ENCODE measurements around the gene RAB18.
A peak's percentile ranks its signal among the peaks of the same experiment; 100 is the strongest.
"Not testable (repeated sequence)": the region's sequence is repeated elsewhere in the genome, so short reads cannot be mapped to it uniquely, and the experiment has no call there.

RAB18 gene

GRCh38 chr10:27504808-27505460, 830 bp downstream of the RAB18 start:
- Histone ChIP-seq H3K27ac (ENCODE audit: low read length) (peak overlapping the region; percentile 35), H3K9ac (ENCODE audit: low read length) (peak overlapping the region; percentile 72), H3K4me3 (ENCODE audit: low read length) (peak overlapping the region; percentile 91), H3K36me3 (replicated peaks; ENCODE audit: low read depth, low read length) (no peaks in the 10 kb centered on the region), H3K4me2 (ENCODE audit: low read length) (peak overlapping the region; percentile 85), H3K4me1 (ENCODE audit: low read length) (peaks cover 8% of the 10 kb centered on the region), H4K20me1 (ENCODE audit: insufficient read depth, low read length) (peaks cover 16% of the 10 kb centered on the region), H3K9me3 (ENCODE audit: insufficient read depth, low read length) (no peaks in the 10 kb centered on the region), H2AFZ (ENCODE audit: low read depth, low read length) (no peak overlapping the region), H3K27me3 (ENCODE audit: low read depth, low read length) (no peaks in the 10 kb centered on the region), H3K79me2 (ENCODE audit: low read length) (peaks cover 57% of the 10 kb centered on the region)
- no peak for TF ChIP-seq EZH2phosphoT487 (IDR thresholded peaks at IDR 0.05; ENCODE audit: low read depth)
- no peak for TF ChIP-seq CTCF (IDR thresholded peaks at IDR 0.05; ENCODE audit: low read depth, low read length)

- H2AFZ ChIP-seq (ENCODE audit: low read depth, low read length); H3K4me1 ChIP-seq (ENCODE audit: low read length); H3K4me3 ChIP-seq (ENCODE audit: low read length); H3K27me3 ChIP-seq (ENCODE audit: low read depth, low read length); H3K9me3 ChIP-seq (ENCODE audit: insufficient read depth, low read length); H3K27ac ChIP-seq (ENCODE audit: low read length); H3K9ac ChIP-seq (ENCODE audit: low read length); H3K36me3 ChIP-seq (replicated peaks; ENCODE audit: low read depth, low read length): not testable (repeated sequence)
- H3K79me2 ChIP-seq (ENCODE audit: low read length), result peaks cover 61% of the 10 kb centered on the region
- H4K20me1 ChIP-seq (ENCODE audit: insufficient read depth, low read length), result peaks cover 16% of the 10 kb centered on the region
- peak overlapping the region; percentile 85; the same call in 1 of the 2 replicates for H3K4me2 ChIP-seq (ENCODE audit: low read length)
Measured at GRCh38 chr10:27505537-27505936, 1.4 kb downstream of the RAB18 start.

- H3K27ac ChIP-seq (ENCODE audit: low read length), result no peak overlapping the region
- H3K4me1 ChIP-seq (ENCODE audit: low read length), result peaks cover 8% of the 10 kb centered on the region
- no peaks in the 10 kb centered on the region for H3K9me3 ChIP-seq (ENCODE audit: insufficient read depth, low read length)
- H4K20me1 ChIP-seq (ENCODE audit: insufficient read depth, low read length), result peaks cover 16% of the 10 kb centered on the region
- no peak overlapping the region for H3K9ac ChIP-seq (ENCODE audit: low read length)
- 0 out of 2 replicates have a peak overlapping the region, but pooled peaks have one; percentile 17 for H3K4me2 ChIP-seq (ENCODE audit: low read length)
- peaks cover 61% of the 10 kb centered on the region for H3K79me2 ChIP-seq (ENCODE audit: low read length)
- no peak overlapping the region for H2AFZ ChIP-seq (ENCODE audit: low read depth, low read length)
- H3K36me3 ChIP-seq (replicated peaks; ENCODE audit: low read depth, low read length), result no peaks in the 10 kb centered on the region
- TF ChIP-seq CTCF (IDR thresholded peaks at IDR 0.05; ENCODE audit: low read depth, low read length) (no peak), EZH2phosphoT487 (IDR thresholded peaks at IDR 0.05; ENCODE audit: low read depth) (no peak)
- no peak overlapping the region for H3K4me3 ChIP-seq (ENCODE audit: low read length)
- H3K27me3 ChIP-seq (ENCODE audit: low read depth, low read length), result no peaks in the 10 kb centered on the region
Measured at GRCh38 chr10:27506280-27506679, 2.2 kb downstream of the RAB18 start.

GRCh38 chr10:27512548-27512947, 8.4 kb downstream of the RAB18 start:
- Histone ChIP-seq H3K36me3 (replicated peaks; ENCODE audit: low read depth, low read length) (peaks cover 8% of the 10 kb centered on the region), H3K4me3 (ENCODE audit: low read length) (no peak overlapping the region), H3K4me2 (ENCODE audit: low read length) (no peak overlapping the region), H2AFZ (ENCODE audit: low read depth, low read length) (no peak overlapping the region), H3K79me2 (ENCODE audit: low read length) (peaks cover 43% of the 10 kb centered on the region), H3K27ac (ENCODE audit: low read length) (no peak overlapping the region), H3K4me1 (ENCODE audit: low read length) (no peaks in the 10 kb centered on the region), H3K9me3 (ENCODE audit: insufficient read depth, low read length) (no peaks in the 10 kb centered on the region), H3K27me3 (ENCODE audit: low read depth, low read length) (no peaks in the 10 kb centered on the region), H3K9ac (ENCODE audit: low read length) (no peak overlapping the region), H4K20me1 (ENCODE audit: insufficient read depth, low read length) (peaks cover 6% of the 10 kb centered on the region)
- TF ChIP-seq EZH2phosphoT487 (IDR thresholded peaks at IDR 0.05; ENCODE audit: low read depth), result no peak
- TF ChIP-seq CTCF (IDR thresholded peaks at IDR 0.05; ENCODE audit: low read depth, low read length), result no peak

Measured in OCI-LY3 (cell line).